Body of pancreas (tissue), 4 donors: ENCODE results near the gene DDX42. TPM values are rescaled to one million over a fixed set of nuclear protein-coding genes. Genes with fewer than 3 reads are reported as not detected.

ENCODE experiments used
- ATAC-seq: fragments of 150-250 bp; one replicate; pipeline ENCODE4 v1.9.1; 2016
- DNase-seq, 4 donors: peaks; one replicate each; pipeline ENCODE4 v3.0.0-alpha.2; 2019
- H3K27ac ChIP-seq, 4 donors: fragments of 200-600 bp; sonication (generic); 1 replicate in 3 of 4; 2 replicates in 1 of 4; pipeline versions ENCODE4 v1.5.1 to v1.6.1; 2016 to 2019; ENCODE audit warnings: mild to moderate bottlenecking in 1 of 4, mixed read lengths in 1 of 4, moderate library complexity in 1 of 4
- H3K27me3 ChIP-seq, 2 donors: fragments of 200-600 bp; sonication (generic); one replicate each; pipeline ENCODE4 v1.6.0; 2016; ENCODE audit warnings: mild to moderate bottlenecking in 1 of 2
- H3K36me3 ChIP-seq, 2 donors: fragments of 200-600 bp; sonication (generic); replicated peaks in 1 of 2; 2 replicates each; pipeline ENCODE4 v1.5.1; 2016; ENCODE audit warnings: low read depth in 2 of 2; ENCODE audit not compliant: insufficient read depth in 1 of 2
- H3K4me1 ChIP-seq: fragments of 200-600 bp; sonication (generic); one replicate; pipeline ENCODE4 v1.6.0; 2016
- H3K4me3 ChIP-seq, 2 donors: fragments of 200-600 bp; sonication (generic); 1 replicate in 1 of 2; 2 replicates in 1 of 2; pipeline ENCODE4 v1.5.1; 2016 to 2019
- H3K9me3 ChIP-seq, 3 donors: fragments of 200-600 bp; sonication (generic); 1 replicate in 2 of 3; 2 replicates in 1 of 3; pipeline ENCODE4 v1.5.1; 2016
- POLR2A ChIP-seq, 3 donors: fragments of 450-650 bp; IDR thresholded peaks; one replicate each; pipeline ENCODE4 v1.6.1; 2016; ENCODE audit warnings: antibody characterized with exemption in 3 of 3, mild to moderate bottlenecking in 2 of 3
- WGBS, 2 donors: methylation state at CpG; one replicate each; pipeline ENCODE4 v1.1.5; 2017; 5-methylcytosine and 5-hydroxymethylcytosine counted together
- intact Hi-C: fragments of 100-400 bp; cut with DNase I; formaldehyde crosslinking; loops from one replicate; pipeline ENCODE4 v1.15.1; 2023
- total RNA-seq, 2 donors: library from RNA; depleted of rRNA; stranded (reverse); fragments of >200 nt; gene quantifications; one replicate each; pipeline ENCODE4 v1.1.0, GENCODE V29; 2016
- TF ChIP-seq, protein P1 (sequence below), 7 experiments: fragments of 450-650 bp in 4 of 7; fragments of 200-600 bp in 3 of 7; sonication (generic) in 3 of 7; IDR thresholded peaks; one replicate each; pipeline ENCODE4 v1.5.1; 2016 to 2019; ENCODE audit warnings: antibody characterized with exemption in 7 of 7

DDX42 gene
- total RNA-seq, 2 donors from 2014 or later = 114 to 116 TPM

DNA sequence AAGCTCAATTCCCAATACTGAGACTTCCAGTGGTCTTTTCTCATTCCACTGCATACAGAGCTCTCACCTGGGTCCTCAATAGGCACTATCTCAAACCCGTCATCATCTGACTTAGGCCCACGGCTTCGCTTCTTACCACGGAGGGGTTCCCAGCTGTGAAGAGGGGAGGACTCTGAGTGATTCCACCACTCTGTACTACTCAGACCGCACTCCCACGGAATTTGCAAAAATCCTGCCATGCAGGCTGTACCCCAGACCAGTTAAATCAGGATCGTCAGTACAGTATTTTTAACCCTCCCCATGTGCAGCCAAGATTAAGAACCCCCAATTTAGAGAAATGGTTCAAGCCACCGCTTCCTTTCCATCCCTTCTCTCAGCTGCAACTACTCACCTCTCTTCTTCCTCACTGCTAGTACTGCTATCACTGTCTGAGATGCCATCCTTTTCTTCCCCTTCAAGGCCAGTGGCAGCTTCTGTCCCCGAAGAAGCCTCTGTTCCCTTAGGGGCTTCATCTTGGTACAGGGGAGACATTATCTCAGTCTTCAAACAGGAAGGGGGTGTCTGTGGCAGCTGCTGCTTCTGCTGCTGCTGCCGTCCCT, 47.1 kb downstream of the DDX42 start:
- H3K4me1 ChIP-seq = peaks cover 26% of the 10 kb centered on the region
- no peak for DNase-seq
- intact Hi-C loops = no loop called here
- H3K27me3 ChIP-seq = no peaks in the 10 kb centered on the region
- no peak for ATAC-seq
- no peaks in the 10 kb centered on the region for H3K9me3 ChIP-seq
- H3K36me3 ChIP-seq = peaks cover 10 to 53% of the 10 kb centered on the region in 2 donors
- TF ChIP-seq, protein P1, sequence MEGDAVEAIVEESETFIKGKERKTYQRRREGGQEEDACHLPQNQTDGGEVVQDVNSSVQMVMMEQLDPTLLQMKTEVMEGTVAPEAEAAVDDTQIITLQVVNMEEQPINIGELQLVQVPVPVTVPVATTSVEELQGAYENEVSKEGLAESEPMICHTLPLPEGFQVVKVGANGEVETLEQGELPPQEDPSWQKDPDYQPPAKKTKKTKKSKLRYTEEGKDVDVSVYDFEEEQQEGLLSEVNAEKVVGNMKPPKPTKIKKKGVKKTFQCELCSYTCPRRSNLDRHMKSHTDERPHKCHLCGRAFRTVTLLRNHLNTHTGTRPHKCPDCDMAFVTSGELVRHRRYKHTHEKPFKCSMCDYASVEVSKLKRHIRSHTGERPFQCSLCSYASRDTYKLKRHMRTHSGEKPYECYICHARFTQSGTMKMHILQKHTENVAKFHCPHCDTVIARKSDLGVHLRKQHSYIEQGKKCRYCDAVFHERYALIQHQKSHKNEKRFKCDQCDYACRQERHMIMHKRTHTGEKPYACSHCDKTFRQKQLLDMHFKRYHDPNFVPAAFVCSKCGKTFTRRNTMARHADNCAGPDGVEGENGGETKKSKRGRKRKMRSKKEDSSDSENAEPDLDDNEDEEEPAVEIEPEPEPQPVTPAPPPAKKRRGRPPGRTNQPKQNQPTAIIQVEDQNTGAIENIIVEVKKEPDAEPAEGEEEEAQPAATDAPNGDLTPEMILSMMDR (IDR thresholded peaks at IDR 0.05) = no peak
- TF ChIP-seq POLR2A (IDR thresholded peaks at IDR 0.05) = no peak
- 75 to 85% methylated on average over 10 of the region's 10 CpGs for WGBS, 2 donors
- no peak overlapping the region for H3K27ac ChIP-seq
- no peak overlapping the region for H3K4me3 ChIP-seq

DNA sequence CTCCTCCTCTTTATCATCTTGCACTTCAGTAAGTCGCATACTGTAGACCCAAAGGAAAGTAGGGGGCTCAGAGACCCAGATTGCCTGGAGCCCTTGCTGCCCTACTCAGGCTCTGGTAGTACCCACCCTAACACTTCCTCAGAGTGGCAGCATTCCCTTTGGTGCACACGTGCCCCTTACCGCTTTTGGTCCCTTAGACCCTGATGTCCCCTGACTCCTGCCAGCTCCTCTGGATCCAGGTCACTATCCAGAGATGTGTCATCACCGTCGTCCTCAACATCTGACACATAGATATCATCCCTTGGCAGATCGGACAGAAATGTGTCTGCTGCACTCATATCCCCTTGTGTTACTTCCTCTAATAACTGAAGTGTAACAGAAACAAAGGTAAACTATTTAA, 47.8 kb downstream of the DDX42 start:
- Histone ChIP-seq H3K27me3 (no peaks in the 10 kb centered on the region), H3K9me3 (no peaks in the 10 kb centered on the region), H3K4me3 (no peak overlapping the region), H3K36me3 (peaks cover 9 to 45% of the 10 kb centered on the region in 2 donors), H3K27ac (no peak overlapping the region), H3K4me1 (peaks cover 31% of the 10 kb centered on the region)
- intact Hi-C loops = no loop called here
- no peak for ATAC-seq
- TF ChIP-seq POLR2A (IDR thresholded peaks at IDR 0.05) = no peak
- TF ChIP-seq, protein P1 (IDR thresholded peaks at IDR 0.05) = no peak
- DNase-seq = no peak
- 78 to 82% methylated on average over 6 of the region's 6 CpGs for WGBS, 2 donors

DNA sequence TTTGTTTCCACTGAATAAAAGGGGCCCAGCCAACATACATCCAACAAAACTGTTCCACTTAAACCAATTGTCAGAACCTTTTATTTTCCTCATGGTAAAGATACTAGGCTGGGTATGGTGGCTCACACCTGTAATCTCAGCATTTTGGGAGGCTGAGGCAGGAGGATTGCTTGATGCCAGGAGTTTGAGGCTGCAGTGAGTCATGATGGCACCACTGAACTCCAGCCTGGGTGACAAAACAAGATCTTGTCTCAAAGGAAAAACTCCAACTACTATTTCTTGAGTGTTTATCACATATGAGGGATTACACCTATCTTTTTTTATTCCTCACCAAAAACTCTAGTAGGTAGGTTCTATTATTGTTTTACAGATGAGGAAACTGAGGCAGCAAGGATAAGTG, 48.6 kb downstream of the DDX42 start:
- Histone ChIP-seq H3K27me3 (no peaks in the 10 kb centered on the region), H3K36me3 (peaks cover 9 to 38% of the 10 kb centered on the region in 2 donors), H3K27ac (no peak overlapping the region), H3K4me3 (no peak overlapping the region), H3K9me3 (no peaks in the 10 kb centered on the region), H3K4me1 (peaks cover 31% of the 10 kb centered on the region)
- no peak for DNase-seq
- TF ChIP-seq, protein P1 (IDR thresholded peaks at IDR 0.05) = no peak
- no peak for TF ChIP-seq POLR2A (IDR thresholded peaks at IDR 0.05)
- no peak for ATAC-seq
- intact Hi-C loops = no loop called here

DNA sequence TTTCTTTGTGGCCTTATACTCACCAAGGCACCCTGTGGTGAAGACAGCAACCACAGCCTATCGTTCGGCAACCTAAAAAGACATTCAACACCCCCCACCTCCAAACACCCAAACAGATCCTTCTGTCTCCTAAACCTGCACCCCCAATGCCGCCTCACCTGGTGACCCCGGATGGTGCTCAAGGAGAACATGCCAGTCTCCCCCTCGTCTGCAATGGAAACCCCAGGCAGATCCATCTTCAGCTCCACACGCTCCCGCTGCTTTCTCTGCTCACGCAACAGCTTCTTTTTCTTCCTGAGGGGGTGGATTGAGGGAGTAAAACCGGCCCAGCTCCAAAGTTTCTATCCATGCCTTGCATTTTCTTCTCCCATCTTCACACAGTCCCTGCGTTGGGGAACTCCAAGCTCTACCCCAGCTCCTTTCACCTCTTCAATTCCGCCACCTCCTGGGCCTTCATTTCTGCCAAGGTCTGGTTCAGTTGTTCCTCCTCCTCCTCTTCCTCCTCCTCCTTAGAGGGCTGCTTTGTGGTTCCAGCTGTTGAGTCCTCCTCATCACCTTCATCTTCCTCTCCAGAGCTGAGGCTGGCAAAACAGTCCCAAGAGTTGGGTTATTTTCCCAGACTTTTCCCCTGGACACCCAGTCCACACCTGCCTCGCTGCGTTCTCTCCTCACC, 49.8 kb downstream of the DDX42 start:
- DNase-seq (no peak), ATAC-seq (no peak)
- no peak for TF ChIP-seq POLR2A (IDR thresholded peaks at IDR 0.05)
- TF ChIP-seq, protein P1 (IDR thresholded peaks at IDR 0.05) = no peak
- Histone ChIP-seq H3K27me3 (no peaks in the 10 kb centered on the region), H3K36me3 (peaks cover 9 to 26% of the 10 kb centered on the region in 2 donors), H3K27ac (no peak overlapping the region), H3K4me3 (no peak overlapping the region), H3K4me1 (peaks cover 36% of the 10 kb centered on the region), H3K9me3 (no peaks in the 10 kb centered on the region)
- WGBS, 2 donors = 89 to 95% methylated on average over 13 of the region's 13 CpGs
- intact Hi-C loops = no loop called here

DNA sequence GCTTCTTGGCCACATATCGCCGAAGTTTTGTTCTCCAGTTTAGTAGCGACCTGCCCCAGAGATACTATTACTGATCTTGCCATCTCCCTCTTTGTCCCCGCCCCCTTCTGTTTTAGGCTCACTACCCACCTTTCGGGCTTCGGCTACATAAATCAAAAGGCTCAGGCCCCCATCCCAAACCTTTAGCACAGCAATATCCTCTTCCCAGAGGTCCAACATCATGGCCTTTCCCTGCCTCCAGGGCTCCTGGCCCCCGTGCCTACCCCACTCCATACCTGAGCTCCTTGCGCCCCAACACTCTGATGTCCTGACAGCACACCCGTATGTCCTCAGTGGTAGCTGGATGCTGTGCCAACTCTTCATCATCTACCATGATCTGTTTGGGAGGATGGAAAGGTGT, 50.4 kb downstream of the DDX42 start:
- ATAC-seq (no peak), DNase-seq (no peak)
- intact Hi-C loops = no loop called here
- Histone ChIP-seq H3K4me1 (peaks cover 40% of the 10 kb centered on the region), H3K36me3 (peaks cover 9 to 24% of the 10 kb centered on the region in 2 donors), H3K9me3 (no peaks in the 10 kb centered on the region), H3K27me3 (no peaks in the 10 kb centered on the region), H3K4me3 (no peak overlapping the region), H3K27ac (no peak overlapping the region)
- TF ChIP-seq POLR2A (IDR thresholded peaks at IDR 0.05) = no peak
- TF ChIP-seq, protein P1 (IDR thresholded peaks at IDR 0.05) = no peak
- WGBS, 2 donors = 95 to 96% methylated on average over 9 of the region's 9 CpGs
